Measurements from ENCODE around the gene CNPPD1. TPM values are rescaled to one million over a fixed set of nuclear protein-coding genes. Genes with fewer than 3 reads are reported as not detected.

The CNPPD1 gene
- polyA plus RNA-seq, 2 of the 4 experiments (the other 2 are of a cell fraction) = 22.4 to 27.6 TPM

GRCh38 chr2:219177552-219178376, 1.0 kb upstream of the CNPPD1 start, which contains the start of gene RETREG2 (continued):
- TF ChIP-seq RAD21 (conservative IDR thresholded peaks at IDR 0.05 in 1 of 2, IDR thresholded peaks at IDR 0.05 in 1 of 2) (no peak), ZFP36 (IDR thresholded peaks at IDR 0.05; ENCODE audit: borderline replicate concordance, partially characterized antibody) (no peak), MAZ (IDR thresholded peaks at IDR 0.05; ENCODE audit: borderline replicate concordance, low read depth, low read length) (peak; percentile 12; the same call in 1 of the 2 replicates), POLR2AphosphoS2 (conservative IDR thresholded peaks at IDR 0.05; ENCODE audit: low read length) (no peak), ZC3H11A (IDR thresholded peaks at IDR 0.05) (no peak), CHD4 (IDR thresholded peaks at IDR 0.05; ENCODE audit: borderline replicate concordance) (no peak), ATOH8 (CRISPR knock-in tag; IDR thresholded peaks at IDR 0.05; ENCODE audit: low read depth) (no peak), HOXA7 (CRISPR knock-in tag; IDR thresholded peaks at IDR 0.05) (no peak), E2F6 (IDR thresholded peaks at IDR 0.05; ENCODE audit: borderline replicate concordance, low read depth) (no peak), POLR2A (IDR thresholded peaks at IDR 0.05; ENCODE audit: low read length) (peak; percentile 69; the same call in 1 of the 2 replicates), MAFK (IDR thresholded peaks at IDR 0.05; ENCODE audit: partially characterized antibody) (no peak), SMC3 (IDR thresholded peaks at IDR 0.05) (0 out of 3 replicates have a peak, but pooled peaks have one; percentile 12), PBX3 (IDR thresholded peaks at IDR 0.05) (no peak), RARB (CRISPR knock-in tag; IDR thresholded peaks at IDR 0.05) (no peak), SREBF2 (IDR thresholded peaks at IDR 0.05) (no peak), PHF8 (IDR thresholded peaks at IDR 0.05; ENCODE audit: borderline replicate concordance, low read depth) (peak; percentile 53; the same call in 1 of the 2 replicates), HOXB5 (CRISPR knock-in tag; IDR thresholded peaks at IDR 0.05) (peak; percentile 81), CBX2 (IDR thresholded peaks at IDR 0.05; ENCODE audit: borderline replicate concordance, low read depth) (no peak), HDAC2 (IDR thresholded peaks at IDR 0.05) (no peak), BHLHE40 (IDR thresholded peaks at IDR 0.05; ENCODE audit: low read depth, low read length) (peak; percentile 74), TFCP2L1 (CRISPR knock-in tag; IDR thresholded peaks at IDR 0.05) (peak; percentile 67; the same call in 1 of the 2 replicates)
- TF ChIP-seq, protein P1, sequence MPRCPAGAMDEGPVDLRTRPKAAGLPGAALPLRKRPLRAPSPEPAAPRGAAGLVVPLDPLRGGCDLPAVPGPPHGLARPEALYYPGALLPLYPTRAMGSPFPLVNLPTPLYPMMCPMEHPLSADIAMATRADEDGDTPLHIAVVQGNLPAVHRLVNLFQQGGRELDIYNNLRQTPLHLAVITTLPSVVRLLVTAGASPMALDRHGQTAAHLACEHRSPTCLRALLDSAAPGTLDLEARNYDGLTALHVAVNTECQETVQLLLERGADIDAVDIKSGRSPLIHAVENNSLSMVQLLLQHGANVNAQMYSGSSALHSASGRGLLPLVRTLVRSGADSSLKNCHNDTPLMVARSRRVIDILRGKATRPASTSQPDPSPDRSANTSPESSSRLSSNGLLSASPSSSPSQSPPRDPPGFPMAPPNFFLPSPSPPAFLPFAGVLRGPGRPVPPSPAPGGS (IDR thresholded peaks at IDR 0.05) = peak; percentile 77; the same call in 1 of the 3 replicates
- TF ChIP-seq, protein P2, sequence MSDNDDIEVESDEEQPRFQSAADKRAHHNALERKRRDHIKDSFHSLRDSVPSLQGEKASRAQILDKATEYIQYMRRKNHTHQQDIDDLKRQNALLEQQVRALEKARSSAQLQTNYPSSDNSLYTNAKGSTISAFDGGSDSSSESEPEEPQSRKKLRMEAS (IDR thresholded peaks at IDR 0.05) = peak; percentile 74
- TF ChIP-seq, protein P3, sequence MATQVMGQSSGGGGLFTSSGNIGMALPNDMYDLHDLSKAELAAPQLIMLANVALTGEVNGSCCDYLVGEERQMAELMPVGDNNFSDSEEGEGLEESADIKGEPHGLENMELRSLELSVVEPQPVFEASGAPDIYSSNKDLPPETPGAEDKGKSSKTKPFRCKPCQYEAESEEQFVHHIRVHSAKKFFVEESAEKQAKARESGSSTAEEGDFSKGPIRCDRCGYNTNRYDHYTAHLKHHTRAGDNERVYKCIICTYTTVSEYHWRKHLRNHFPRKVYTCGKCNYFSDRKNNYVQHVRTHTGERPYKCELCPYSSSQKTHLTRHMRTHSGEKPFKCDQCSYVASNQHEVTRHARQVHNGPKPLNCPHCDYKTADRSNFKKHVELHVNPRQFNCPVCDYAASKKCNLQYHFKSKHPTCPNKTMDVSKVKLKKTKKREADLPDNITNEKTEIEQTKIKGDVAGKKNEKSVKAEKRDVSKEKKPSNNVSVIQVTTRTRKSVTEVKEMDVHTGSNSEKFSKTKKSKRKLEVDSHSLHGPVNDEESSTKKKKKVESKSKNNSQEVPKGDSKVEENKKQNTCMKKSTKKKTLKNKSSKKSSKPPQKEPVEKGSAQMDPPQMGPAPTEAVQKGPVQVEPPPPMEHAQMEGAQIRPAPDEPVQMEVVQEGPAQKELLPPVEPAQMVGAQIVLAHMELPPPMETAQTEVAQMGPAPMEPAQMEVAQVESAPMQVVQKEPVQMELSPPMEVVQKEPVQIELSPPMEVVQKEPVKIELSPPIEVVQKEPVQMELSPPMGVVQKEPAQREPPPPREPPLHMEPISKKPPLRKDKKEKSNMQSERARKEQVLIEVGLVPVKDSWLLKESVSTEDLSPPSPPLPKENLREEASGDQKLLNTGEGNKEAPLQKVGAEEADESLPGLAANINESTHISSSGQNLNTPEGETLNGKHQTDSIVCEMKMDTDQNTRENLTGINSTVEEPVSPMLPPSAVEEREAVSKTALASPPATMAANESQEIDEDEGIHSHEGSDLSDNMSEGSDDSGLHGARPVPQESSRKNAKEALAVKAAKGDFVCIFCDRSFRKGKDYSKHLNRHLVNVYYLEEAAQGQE (IDR thresholded peaks at IDR 0.05) = no peak
